SK-MEL-5 (cell line): Measurements from ENCODE around the gene CRYAA. TPM values are rescaled to one million over a fixed set of nuclear protein-coding genes. Genes with fewer than 3 reads are reported as not detected.
"Not testable (repeated sequence)": the region's sequence is repeated elsewhere in the genome, so short reads cannot be mapped to it uniquely, and the experiment has no call there.

Experiments used
- DNase-seq: peaks from one replicate; pipeline ENCODE4 v3.0.0-alpha.2; 2016; ENCODE audit warnings: low read depth, low spot score
- in situ Hi-C: cut with HindIII; loops from 2 replicates; pipeline ENCODE4 v1.10.0; 2016; ENCODE audit warnings: low sequenced_read_pairs, high pct_unique_total_duplicates, low pct_unique_long_range_greater_than_20kb
- total RNA-seq: library from RNA; depleted of rRNA; stranded (reverse); fragments of >200 nt; shearing (Covaris generic); gene quantifications from 2 replicates; pipeline ENCODE4 v1.2.3, GENCODE V29; 2014

CRYAA gene
- total RNA-seq, 1 experiment from 2014 or later = not detected

DNA sequence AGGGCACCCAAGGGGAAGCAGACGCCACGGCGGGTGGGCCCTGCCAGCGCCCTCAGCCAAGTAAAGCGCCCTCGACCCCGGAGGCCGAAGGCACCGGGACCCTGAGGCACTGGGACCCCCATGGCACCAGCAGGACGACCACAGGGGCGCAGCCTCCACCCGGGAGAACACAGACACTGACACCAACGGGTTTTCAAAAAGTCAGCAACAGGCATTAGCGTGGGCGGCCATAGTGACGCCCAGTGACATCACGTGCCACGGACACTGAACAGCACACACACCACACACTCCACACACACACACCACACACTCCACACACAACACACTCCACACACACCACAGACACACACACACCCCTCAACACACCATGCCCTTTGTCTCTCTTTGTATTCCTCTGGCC lies 4.6 kb downstream of the CRYAA start:
- DNase-seq, in situ Hi-C loops: not testable (repeated sequence)

DNA sequence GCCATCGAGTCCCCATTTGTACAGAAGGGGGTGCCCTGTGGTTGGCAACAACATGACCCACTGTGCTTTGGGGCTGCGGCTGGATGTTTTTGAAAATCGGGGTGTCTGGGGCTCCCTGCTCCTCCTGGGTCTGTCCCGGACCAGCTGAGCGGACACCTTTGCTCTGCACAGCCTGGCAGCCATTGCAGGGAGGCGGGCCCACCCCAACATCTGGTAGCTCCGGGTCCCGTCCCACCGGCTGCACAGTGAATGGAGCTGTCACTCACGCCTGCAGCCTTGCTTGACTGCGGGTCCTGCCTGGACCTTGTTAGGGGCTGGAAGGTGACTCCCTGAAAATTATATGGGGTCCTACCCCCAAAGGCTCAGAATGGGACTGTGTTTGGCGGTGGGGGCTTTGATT lies 5.1 kb downstream of the CRYAA start:
- DNase-seq, in situ Hi-C loops: not testable (repeated sequence)

DNA sequence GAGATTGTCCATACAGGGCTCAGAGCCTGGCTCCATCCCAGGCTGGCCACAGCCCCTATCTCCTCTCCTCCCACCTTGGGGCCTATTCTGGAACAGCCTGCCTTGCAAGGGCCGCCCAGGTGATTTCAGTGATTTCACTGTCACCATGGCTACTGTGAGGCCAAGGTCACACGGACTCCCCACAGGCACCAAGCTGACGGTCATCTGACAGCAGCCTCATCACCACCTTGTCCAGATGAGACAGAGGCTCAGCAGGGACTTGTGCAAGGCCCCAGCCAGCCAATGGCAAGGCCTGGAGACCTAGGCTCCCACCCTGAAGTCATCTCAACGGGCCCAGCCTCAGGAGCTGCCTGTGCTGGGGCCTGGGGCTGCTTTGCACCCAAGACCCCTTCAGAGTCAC lies 6.2 kb downstream of the CRYAA start:
- in situ Hi-C loops, DNase-seq: not testable (repeated sequence)

DNA sequence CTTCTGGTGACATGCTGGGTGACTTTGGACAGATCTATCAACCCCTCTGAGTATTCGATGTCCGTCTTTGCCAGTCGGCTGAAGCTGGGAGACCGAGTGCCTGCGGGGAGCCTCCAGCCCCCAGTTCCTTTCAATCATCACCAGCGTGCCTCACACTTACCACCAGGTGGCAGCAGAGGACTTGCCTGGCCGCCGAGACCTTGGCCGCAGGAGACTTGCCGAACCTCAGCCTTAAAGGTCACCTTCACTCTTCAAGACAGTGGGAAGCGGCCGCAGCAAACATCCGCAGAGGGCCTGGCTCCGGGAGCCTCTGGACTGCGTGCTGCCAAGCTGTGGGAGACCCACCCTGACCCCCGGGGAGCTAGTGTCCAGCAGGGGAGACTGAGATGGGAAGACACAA lies 7.8 kb downstream of the CRYAA start:
- in situ Hi-C loops, DNase-seq: not testable (repeated sequence)

DNA sequence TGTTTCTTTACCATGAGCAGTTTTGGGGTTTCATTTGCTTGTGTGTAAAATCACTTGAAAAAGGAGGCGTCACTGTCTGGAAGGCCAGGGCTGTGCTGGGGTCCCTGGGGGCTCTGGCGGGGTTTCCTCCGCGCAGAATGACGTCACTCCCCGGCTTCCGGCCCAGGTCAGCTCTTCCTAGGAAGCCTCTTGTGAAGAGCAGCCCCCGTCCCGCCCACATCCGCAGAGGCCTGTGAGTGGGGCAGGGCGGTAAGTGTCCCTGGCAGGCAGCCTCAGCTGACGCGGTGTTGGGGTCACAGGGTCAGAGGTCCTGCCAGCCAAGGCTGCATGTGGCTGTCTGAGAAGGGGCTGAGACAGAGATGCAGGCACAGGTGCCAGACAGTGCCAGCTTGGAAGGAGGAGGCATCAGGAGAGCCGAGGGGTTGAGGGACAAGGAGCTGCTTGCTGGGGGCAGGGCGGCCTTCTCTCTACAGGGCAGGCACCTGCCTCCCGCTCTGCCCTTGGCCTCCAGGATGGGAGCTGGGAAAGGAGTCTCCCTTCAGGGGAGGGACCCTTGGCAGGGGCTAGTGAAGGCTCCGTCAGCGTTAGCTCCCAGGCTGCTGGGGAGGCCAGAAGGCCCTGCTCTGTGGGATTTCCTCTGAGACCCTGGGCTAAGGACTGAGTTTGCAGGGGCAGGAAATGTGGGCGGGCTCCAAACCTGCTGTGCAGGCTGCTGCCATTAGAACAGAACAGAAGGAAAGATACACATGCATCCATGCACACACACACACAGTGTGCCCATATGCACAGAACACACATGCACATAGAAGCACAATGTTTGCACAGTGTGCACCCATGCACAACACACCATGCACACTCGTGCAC lies 8.5 kb downstream of the CRYAA start:
- DNase-seq, in situ Hi-C loops: not testable (repeated sequence)

DNA sequence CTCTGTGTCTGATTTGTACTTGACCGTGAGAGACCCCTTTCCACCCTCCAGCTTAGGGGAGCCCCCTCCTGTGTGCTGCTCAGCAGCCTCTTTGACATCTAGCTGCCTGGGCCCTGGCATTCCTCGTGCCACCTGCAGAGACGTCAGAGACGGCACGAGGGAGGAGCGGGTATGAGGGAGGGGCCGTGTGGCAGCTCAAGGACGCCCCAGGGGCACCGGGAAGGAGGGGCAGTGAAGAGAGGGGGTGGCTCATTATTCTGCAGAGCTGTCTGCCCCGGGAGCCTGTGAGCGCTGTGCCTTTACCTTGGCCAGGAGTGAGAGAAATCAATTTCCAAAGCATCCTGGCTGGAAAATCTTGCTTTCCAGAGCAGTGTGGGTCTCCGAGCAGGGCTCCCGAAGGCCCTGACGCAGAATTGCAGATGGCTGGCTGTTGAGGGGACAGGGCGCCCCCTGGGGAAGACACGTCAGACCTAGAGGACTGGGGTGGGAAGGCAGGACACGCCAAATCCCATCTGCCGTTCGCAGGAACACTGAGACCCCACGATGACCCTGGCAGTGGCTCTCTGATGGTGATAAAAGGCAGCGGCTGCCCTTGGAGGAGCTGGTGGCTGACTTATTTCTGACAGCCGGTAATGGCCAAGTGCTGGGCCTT lies 9.5 kb downstream of the CRYAA start:
- DNase-seq = not testable (repeated sequence)

DNA sequence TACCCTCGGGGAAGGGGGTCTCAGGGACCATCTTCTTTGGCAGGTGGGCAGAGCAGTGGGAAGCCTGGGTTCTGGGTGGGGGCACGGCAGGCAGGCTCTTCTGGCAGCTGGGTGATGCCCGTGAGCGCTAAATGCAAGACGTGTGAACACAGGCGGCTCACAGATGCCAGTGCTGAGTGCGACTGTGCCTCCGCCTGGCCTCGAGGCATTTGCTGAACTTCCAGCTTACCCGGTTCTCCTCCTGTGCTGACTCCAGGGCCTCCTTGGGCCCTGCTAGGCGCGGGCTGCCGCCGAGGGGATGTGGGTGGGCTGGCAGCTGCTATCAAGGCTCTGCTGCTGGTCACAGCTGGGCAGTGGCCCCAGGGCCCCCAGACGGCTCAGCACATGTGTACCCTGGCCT lies 12.2 kb downstream of the CRYAA start:
- in situ Hi-C loops = not testable (repeated sequence)

More for the DNA sequence above, 9.5 kb downstream of the CRYAA start:
- in situ Hi-C loops = not testable (repeated sequence)

DNA sequence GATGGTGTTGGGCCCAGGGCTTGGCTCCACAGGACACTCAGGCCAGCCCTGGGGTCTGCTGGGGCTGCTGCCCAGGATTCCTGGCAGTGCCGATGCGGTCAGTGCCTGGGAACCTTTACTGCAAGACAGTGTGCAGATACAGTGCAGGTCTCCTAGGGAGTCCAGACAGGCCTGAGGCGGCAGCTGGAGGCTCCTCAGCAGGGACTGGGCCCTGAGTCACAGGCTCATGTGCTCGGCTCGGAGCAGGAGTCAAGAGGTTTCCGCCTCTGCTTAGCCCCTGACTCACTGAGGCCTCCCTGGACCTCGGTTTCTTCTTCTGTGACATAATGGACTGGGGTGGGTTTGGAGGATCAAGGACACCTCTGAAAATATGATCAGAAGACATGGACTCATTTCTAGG lies 18.5 kb downstream of the CRYAA start:
- in situ Hi-C loops, DNase-seq: not testable (repeated sequence)

More for the DNA sequence above, 12.2 kb downstream of the CRYAA start:
- DNase-seq = not testable (repeated sequence)

DNA sequence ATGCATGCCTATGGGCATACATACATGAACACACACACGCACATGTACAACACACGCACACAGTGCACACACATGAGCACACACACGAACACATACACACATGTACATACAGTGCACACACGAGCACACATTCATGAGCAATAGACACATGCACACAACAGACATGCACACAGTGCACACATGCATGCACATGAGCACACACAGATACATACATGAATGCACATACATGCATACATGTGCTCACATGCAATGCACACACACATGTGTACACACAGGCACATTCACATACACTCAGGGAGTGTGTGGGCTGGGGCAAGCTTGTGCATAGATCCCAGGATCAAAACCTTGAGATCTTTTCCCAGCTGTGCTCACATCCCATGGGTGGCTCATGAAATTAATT lies 18.9 kb downstream of the CRYAA start:
- DNase-seq = no peak
- in situ Hi-C loops = no loop called here

DNA sequence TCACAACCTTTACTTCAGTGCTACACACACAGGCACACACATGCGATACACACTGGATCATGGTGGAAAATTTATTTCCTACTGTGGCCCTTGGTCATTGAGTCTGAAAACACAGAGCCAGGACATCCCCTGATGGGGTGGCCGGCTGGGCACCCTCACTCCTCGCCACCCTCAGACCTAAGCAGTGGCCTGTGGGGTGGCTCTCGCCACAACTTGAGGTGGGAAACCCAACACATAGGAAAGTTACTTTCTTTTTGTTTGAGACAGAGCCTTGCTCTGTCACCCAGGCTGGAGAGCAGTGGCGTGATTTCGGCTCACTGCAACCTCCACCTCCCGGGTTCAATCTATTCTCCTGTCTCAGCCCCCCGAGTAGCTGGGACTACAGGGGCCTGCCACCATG lies 19.4 kb downstream of the CRYAA start:
- in situ Hi-C loops = no loop called here
- DNase-seq = no peak

DNA sequence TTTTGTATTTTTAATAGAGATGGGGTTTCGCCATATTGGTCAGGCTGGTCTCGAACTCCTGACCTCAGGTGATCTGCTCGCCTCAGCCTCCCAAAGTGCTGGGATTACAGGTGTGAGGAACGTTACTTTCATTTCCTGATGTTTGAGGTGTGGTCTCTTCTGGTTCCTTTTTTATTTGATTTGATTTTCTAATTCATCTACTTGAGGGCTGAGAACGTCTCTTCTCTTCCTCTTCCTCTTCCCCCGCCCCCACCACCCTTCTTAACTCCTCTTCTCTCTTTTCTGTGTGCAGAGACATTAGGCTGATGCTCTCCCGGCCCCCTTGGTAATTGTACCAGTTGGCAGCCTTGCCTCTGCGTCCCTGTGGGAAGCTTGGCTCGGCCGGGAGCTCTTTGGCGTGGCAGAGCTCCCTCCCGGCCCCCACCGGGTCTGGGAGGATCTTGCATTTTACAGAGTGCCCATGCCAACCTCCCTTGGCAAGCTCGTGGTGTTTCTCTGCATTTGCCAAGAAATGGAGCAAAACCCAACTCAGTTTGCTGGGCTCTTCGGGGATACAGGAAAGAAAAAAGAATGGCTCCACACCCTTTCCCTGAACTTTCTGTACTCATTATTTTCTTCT lies 19.9 kb downstream of the CRYAA start:
- DNase-seq = no peak
- in situ Hi-C loops = no loop called here

DNA sequence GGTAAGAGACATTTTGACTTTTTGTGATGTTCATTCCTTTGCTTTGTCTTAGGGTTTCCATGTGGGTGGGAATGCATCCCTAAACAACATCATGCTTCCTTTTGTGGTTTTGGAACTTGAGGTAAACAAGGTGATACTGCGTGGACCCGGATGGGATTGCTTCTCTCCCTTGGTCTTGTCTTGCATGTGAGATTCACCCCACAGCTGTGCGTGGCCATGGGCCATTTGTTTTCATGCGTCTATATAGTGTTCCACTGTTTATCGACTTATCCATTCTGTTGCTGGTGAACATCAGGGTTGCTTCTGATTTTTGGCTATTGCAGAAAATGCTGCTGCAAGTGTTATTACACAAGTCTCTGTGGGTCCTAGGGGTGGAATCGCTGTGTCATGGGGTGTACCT lies 21.1 kb downstream of the CRYAA start:
- in situ Hi-C loops = no loop called here
- DNase-seq = no peak

DNA sequence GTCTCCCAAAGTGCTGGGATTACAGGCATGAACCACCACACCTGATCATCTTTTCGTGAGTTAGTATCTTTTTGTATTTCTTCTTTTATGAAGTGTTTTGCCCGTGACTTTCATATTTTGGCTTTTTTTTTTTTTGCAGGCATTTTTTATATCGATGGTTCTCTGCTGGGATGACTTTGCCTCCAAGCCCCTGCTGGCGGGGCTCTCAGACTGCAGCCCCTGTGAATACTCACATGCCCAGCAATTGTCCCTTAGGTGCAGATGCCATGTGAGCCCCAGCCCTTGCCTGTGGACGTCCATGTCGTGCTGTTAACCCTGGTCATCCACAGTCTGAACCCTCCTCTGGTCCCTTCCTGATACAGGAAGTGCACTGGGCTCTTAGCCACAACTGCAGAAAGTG lies 21.7 kb downstream of the CRYAA start:
- in situ Hi-C loops = no loop called here
- DNase-seq = no peak

DNA sequence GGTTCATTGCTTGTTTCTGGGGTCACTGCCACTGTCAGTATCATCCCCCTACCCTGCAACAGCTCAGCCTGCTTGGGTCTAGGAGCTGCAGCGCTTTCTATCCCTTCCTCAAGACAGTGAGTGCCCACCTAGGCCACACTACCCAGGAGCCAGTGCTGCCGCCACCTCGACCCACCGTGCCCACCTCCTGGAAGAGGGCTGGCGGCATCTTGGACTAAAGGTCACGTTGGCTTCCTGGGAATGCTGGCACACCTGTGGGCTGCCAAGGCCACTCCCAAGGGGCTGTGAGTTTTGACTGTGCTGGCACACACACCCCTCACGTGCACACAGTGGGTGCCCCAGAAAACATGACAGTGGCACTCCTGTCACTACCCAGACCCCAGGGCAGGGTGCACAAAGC lies 22.1 kb downstream of the CRYAA start:
- no peak for DNase-seq
- in situ Hi-C loops = no loop called here

DNA sequence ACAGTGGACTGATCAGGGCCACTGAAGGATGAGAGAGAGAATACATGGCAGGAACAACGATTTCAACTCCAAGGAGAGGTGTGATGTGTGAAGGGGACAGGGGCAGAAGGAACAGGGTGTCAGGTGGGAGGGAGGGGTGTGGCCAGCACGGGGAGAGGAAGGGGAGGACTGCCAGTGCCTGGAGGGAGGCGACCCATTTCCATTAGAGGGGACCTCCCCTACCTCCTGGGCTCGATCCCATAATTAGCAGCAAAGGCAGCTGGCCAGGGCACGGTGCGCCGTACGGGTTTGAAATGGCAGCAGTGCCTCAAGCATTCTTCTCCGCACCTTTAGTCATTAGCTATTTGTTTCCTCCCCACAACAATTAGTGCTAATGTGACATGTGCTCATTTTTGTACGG lies 22.7 kb downstream of the CRYAA start:
- DNase-seq = no peak
- in situ Hi-C loops = no loop called here

DNA sequence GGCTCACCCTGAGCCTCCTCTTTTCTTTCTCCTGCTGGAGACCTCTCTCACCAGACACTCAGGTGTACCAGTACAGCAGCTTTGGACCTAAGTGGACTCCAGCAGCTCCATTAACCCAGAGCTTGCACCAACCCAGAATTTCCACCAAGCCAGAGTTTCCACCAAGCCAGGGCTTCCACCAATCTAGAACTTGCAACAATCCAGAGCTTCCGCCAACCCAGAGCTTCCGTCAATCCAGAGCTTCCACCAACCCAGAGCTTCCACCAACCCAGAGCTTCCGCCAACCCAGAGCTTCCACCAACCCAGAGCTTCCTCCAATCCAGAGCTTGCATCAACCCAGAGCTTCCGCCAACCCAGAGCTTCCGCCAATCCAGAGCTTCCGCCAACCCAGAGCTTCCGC lies 23.2 kb downstream of the CRYAA start:
- DNase-seq = no peak
- in situ Hi-C loops = no loop called here

DNA sequence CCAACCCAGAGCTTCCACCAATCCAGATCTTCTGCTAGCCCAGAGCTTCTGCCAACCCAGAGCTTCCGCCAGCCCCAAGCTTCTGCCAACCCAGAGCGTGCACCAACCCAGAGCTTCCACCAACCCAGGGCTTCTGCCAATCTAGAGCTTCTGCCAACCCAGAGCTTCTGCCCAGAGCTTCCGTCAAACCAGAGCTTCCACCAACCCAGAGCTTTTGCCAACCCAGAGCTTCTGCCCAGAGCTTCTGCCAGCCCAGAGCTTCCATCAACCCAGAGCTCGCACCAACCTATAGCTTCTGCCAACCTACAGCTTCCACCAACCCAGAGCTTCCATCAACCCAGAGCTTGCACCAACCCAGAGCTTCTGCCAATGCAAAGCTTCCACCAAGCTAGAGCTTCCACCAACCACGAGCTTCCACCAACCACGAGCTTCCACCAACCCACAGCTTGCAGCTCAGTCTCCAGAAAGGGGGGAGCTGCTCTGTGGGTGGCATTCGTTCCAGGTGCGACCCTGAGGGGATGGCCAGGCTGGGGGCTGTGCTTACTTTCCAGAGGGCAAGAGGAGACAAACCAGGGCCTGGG lies 23.8 kb downstream of the CRYAA start:
- in situ Hi-C loops = no loop called here
- DNase-seq = no peak

DNA sequence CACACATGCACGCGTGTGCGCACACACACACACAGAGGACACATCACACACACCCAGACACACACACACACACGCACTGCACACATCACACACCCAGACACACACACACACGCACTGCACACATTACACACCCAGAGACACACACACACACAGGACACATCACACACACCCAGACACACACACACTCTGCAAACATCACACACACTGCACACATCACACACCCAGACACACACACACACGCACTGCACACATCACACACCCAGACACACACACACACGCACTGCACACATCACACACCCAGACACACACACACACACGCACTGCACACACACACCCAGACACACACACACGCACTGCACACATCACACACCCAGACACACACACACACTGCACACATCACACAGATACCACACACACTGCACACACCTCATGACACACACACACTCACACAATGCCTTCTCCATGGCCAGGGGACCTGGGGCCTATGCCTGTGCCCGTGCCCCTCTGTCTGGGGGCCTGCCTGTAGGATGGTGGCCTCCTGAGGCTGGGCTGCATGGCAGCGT lies 24.4 kb downstream of the CRYAA start:
- no peak for DNase-seq
- in situ Hi-C loops = no loop called here
